Stimulated activated naive CD8-positive, alpha-beta T cell treated with anti-CD3 and anti-CD28 coated beads, Interleukin-15, Interleukin-2, amounts not matched to agents 100 ng/mL and 50 ng/mL, for 24 hours (primary cell): Measurements from ENCODE around the gene HSF5.
A peak's percentile ranks its signal among the peaks of the same experiment; 100 is the strongest.

ENCODE experiments used
- H3K27ac Mint-ChIP-seq: one replicate; pipeline ENCODE4 v1.8.0; 2021; ENCODE audit warnings: mild to moderate bottlenecking, mixed read lengths
- H3K27me3 Mint-ChIP-seq: one replicate; pipeline ENCODE4 v1.8.0; 2021; ENCODE audit warnings: mixed read lengths
- H3K36me3 Mint-ChIP-seq: one replicate; pipeline ENCODE4 v1.8.0; 2021; ENCODE audit warnings: low read depth, mixed read lengths
- H3K4me1 Mint-ChIP-seq: one replicate; pipeline ENCODE4 v1.8.0; 2021; ENCODE audit warnings: low read depth, mixed read lengths
- H3K4me3 Mint-ChIP-seq: one replicate; pipeline ENCODE4 v1.8.0; 2021; ENCODE audit warnings: mild to moderate bottlenecking, mixed read lengths
- H3K9me3 Mint-ChIP-seq: one replicate; pipeline ENCODE4 v1.8.0; 2021; ENCODE audit warnings: mixed read lengths

Gene HSF5

GRCh38 chr17:58470356-58470755 lies 17.9 kb downstream of the HSF5 start:
- H3K27ac Mint-ChIP-seq = no peak overlapping the region
- H3K9me3 Mint-ChIP-seq = no peaks in the 10 kb centered on the region
- no peaks in the 10 kb centered on the region for H3K27me3 Mint-ChIP-seq
- peaks cover 9% of the 10 kb centered on the region for H3K4me1 Mint-ChIP-seq
- H3K36me3 Mint-ChIP-seq = no peaks in the 10 kb centered on the region
- H3K4me3 Mint-ChIP-seq = no peak overlapping the region

DNA sequence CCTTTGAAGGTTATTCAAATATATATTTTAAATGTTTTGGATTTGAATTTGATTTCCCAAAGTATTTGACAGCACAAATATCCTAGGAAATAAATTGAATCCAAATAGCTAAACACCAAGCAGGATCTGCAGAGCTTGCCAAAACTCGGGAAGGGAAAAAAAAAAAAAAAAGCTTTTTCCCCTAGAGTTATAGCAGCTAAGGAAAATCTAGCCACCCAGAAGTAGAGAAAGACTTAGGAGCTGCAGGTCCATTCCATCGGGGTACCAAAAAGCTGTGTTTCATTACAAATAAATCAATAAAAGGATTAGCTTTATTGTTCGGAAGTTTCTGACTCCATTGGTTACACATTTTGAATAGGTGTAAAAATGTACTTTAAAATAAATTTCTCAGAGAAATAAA lies 19.3 kb downstream of the HSF5 start:
- Mint-ChIP-seq H3K27me3 (no peaks in the 10 kb centered on the region), H3K4me1 (peaks cover 8% of the 10 kb centered on the region)

DNA sequence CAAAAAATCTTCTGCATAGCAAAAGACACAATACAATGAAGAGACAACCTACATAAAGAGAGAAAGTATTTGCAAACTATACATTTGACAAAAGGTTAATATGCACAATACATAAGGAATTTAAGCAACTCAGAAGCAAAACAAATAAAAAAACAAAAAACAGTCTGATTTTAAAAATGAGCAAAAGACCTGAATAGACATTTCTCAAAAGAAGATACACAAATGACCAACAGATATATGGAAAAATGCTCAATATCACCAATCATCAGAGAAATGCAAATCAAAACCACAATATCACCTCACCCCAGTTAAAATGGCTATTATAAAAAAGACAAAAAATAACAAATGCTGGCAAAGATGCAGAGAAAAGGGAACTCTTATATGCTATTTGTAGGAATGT lies 32.7 kb downstream of the HSF5 start:
- Mint-ChIP-seq H3K36me3 (peaks cover 20% of the 10 kb centered on the region), H3K27ac (no peak overlapping the region), H3K4me3 (no peak overlapping the region), H3K4me1 (no peaks in the 10 kb centered on the region), H3K9me3 (no peaks in the 10 kb centered on the region), H3K27me3 (no peaks in the 10 kb centered on the region)

More for the DNA sequence above, 19.3 kb downstream of the HSF5 start:
- Mint-ChIP-seq H3K4me3 (no peak overlapping the region), H3K27ac (no peak overlapping the region), H3K9me3 (no peaks in the 10 kb centered on the region), H3K36me3 (peaks cover 4% of the 10 kb centered on the region)

- H3K36me3 Mint-ChIP-seq = peaks cover 16% of the 10 kb centered on the region
- no peaks in the 10 kb centered on the region for H3K9me3 Mint-ChIP-seq
- H3K27me3 Mint-ChIP-seq = no peaks in the 10 kb centered on the region
- H3K27ac Mint-ChIP-seq = no peak overlapping the region
- H3K4me1 Mint-ChIP-seq = no peaks in the 10 kb centered on the region
- no peak overlapping the region for H3K4me3 Mint-ChIP-seq
These were observed 35.5 kb downstream of the HSF5 start for GRCh38 chr17:58452738-58453137.

DNA sequence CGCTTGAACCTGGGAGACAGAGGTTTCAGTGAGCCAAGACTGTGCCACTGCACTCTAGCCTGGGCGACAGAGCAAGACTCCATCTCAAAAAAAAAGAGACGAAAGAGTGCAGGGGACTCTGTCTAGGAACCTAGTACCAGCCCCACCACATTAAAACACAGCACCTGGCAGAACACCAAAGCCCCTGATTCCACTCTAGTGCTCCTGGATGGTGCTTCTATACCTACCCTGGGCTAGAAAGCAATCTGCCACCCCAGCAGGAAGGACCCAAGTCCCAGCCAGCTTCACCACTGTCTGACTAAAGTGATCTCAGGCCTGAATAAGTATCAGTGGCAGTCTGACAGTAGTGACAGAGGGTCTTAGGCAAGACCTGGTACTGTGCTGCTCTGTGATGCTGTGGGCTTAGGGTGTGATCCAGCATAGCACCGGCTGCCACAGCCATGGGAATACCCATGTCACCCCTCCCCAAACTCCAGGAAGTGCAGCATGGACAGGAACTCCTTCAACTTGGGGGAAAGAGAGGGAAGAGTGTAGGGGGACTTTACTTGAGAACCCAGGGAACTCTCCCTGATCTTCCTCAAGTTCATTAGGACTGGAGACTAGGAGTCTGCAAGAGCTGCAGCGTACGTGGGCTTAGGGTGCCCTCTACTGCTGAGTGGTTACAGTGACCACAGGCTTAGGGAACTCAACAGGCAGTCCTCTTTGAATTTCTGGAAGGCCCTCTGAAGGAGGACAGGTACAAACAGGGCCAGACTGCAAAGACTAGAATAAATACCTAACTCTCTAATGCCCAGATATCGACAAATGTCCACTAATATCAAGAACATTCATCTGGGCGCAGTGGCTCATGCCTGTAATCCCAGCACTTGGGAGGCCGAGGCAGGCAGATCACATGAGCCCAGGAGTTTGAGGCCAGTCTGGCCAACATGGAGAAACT lies 40.9 kb downstream of the HSF5 start:
- H3K27me3 Mint-ChIP-seq = no peaks in the 10 kb centered on the region
- peaks cover 10% of the 10 kb centered on the region for H3K36me3 Mint-ChIP-seq
- H3K9me3 Mint-ChIP-seq = no peaks in the 10 kb centered on the region
- no peak overlapping the region for H3K27ac Mint-ChIP-seq
- H3K4me1 Mint-ChIP-seq = peaks cover 4% of the 10 kb centered on the region
- H3K4me3 Mint-ChIP-seq = no peak overlapping the region

- Mint-ChIP-seq H3K9me3 (no peaks in the 10 kb centered on the region), H3K36me3 (peaks cover 10% of the 10 kb centered on the region), H3K4me3 (no peak overlapping the region), H3K27me3 (no peaks in the 10 kb centered on the region), H3K27ac (no peak overlapping the region), H3K4me1 (peaks cover 4% of the 10 kb centered on the region)
These were observed 42.1 kb downstream of the HSF5 start for GRCh38 chr17:58446086-58446485.

- H3K36me3 Mint-ChIP-seq = peaks cover 12% of the 10 kb centered on the region
- no peaks in the 10 kb centered on the region for H3K9me3 Mint-ChIP-seq
- H3K27me3 Mint-ChIP-seq = no peaks in the 10 kb centered on the region
- no peak overlapping the region for H3K4me3 Mint-ChIP-seq
- no peak overlapping the region for H3K27ac Mint-ChIP-seq
- H3K4me1 Mint-ChIP-seq = no peaks in the 10 kb centered on the region
These were observed 51.4 kb downstream of the HSF5 start for GRCh38 chr17:58436805-58437239.

GRCh38 chr17:58436245-58436644 lies 52.0 kb downstream of the HSF5 start:
- H3K27ac Mint-ChIP-seq = no peak overlapping the region
- H3K9me3 Mint-ChIP-seq = no peaks in the 10 kb centered on the region
- peaks cover 12% of the 10 kb centered on the region for H3K36me3 Mint-ChIP-seq
- H3K27me3 Mint-ChIP-seq = no peaks in the 10 kb centered on the region
- H3K4me1 Mint-ChIP-seq = no peaks in the 10 kb centered on the region
- H3K4me3 Mint-ChIP-seq = no peak overlapping the region

GRCh38 chr17:58432806-58433573 lies 55.2 kb downstream of the HSF5 start:
- Mint-ChIP-seq H3K4me1 (no peaks in the 10 kb centered on the region), H3K4me3 (no peak overlapping the region), H3K27ac (no peak overlapping the region), H3K36me3 (peaks cover 22% of the 10 kb centered on the region), H3K9me3 (no peaks in the 10 kb centered on the region), H3K27me3 (no peaks in the 10 kb centered on the region)

- H3K4me3 Mint-ChIP-seq = no peak overlapping the region
- no peaks in the 10 kb centered on the region for H3K9me3 Mint-ChIP-seq
These were observed 60.4 kb downstream of the HSF5 start for GRCh38 chr17:58427807-58428206.

GRCh38 chr17:58421711-58422110 lies 66.5 kb downstream of the HSF5 start:
- H3K4me1 Mint-ChIP-seq = peaks cover 17% of the 10 kb centered on the region
- no peak overlapping the region for H3K4me3 Mint-ChIP-seq
- H3K9me3 Mint-ChIP-seq = no peaks in the 10 kb centered on the region
- no peaks in the 10 kb centered on the region for H3K27me3 Mint-ChIP-seq
- H3K36me3 Mint-ChIP-seq = no peaks in the 10 kb centered on the region
- no peak overlapping the region for H3K27ac Mint-ChIP-seq

More at GRCh38 chr17:58427807-58428206, 60.4 kb downstream of the HSF5 start:
- H3K27me3 Mint-ChIP-seq = no peaks in the 10 kb centered on the region
- H3K4me1 Mint-ChIP-seq = no peaks in the 10 kb centered on the region
- peaks cover 10% of the 10 kb centered on the region for H3K36me3 Mint-ChIP-seq
- H3K27ac Mint-ChIP-seq = no peak overlapping the region

GRCh38 chr17:58420827-58421226 lies 67.4 kb downstream of the HSF5 start:
- no peaks in the 10 kb centered on the region for H3K36me3 Mint-ChIP-seq
- no peak overlapping the region for H3K4me3 Mint-ChIP-seq
- H3K27ac Mint-ChIP-seq = no peak overlapping the region
- H3K9me3 Mint-ChIP-seq = no peaks in the 10 kb centered on the region
- peaks cover 17% of the 10 kb centered on the region for H3K4me1 Mint-ChIP-seq
- no peaks in the 10 kb centered on the region for H3K27me3 Mint-ChIP-seq

- H3K9me3 Mint-ChIP-seq = no peaks in the 10 kb centered on the region
- H3K4me1 Mint-ChIP-seq = peaks cover 42% of the 10 kb centered on the region
- H3K27me3 Mint-ChIP-seq = no peaks in the 10 kb centered on the region
- H3K36me3 Mint-ChIP-seq = no peaks in the 10 kb centered on the region
- H3K27ac Mint-ChIP-seq = peak within 1 kb of the TSS; percentile 39
- H3K4me3 Mint-ChIP-seq = peak within 1 kb of the TSS; percentile 12
These were observed 70.7 kb downstream of the HSF5 start, which contains the start of gene RNF43 for GRCh38 chr17:58417300-58418092. TSS of gene RNF43 (minus strand) at chr17:58417534. CDS start at chr17:58415577, 1,957 bp downstream.

DNA sequence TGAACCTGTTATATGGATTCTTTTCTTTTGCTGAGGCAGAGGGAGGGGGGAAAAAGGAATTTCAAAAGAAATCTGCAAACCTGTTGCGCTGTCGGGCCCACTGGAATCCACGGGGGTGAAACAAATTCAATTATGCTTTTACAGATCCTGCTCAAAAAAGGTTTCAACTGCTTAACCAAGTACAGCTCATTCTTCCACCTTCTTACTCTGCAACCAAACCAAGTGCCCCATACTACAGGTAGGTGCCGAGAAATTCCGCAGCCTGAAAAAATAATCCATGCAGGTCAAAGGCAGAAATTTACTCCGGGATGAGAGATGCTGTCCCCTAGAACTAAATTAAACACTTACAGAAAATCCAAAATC lies 71.3 kb downstream of the HSF5 start:
- no peaks in the 10 kb centered on the region for H3K36me3 Mint-ChIP-seq
- peak overlapping the region; percentile 12 for H3K4me3 Mint-ChIP-seq
- peaks cover 47% of the 10 kb centered on the region for H3K4me1 Mint-ChIP-seq

More for the DNA sequence above, 71.3 kb downstream of the HSF5 start:
- Mint-ChIP-seq H3K27me3 (no peaks in the 10 kb centered on the region), H3K9me3 (no peaks in the 10 kb centered on the region), H3K27ac (no peak overlapping the region)
